Activated naive CD4-positive, alpha-beta T cell treated with anti-CD3 and anti-CD28 coated beads for 36 hours (primary cell): Measurements from ENCODE around the gene MAGEF1. TPM values are rescaled to one million over a fixed set of nuclear protein-coding genes. Genes with fewer than 3 reads are reported as not detected.

Source experiments
- CTCF ChIA-PET: fragments of 350-600 bp; sonication (Branson Sonifier 250); formaldehyde crosslinking; loops from one replicate; lab custom pipeline; 2021; ENCODE audit warnings: antibody characterized with exemption; lab: Charles Lee
- DNase-seq: peaks from one replicate; pipeline ENCODE4 v3.0.0-alpha.2; 2020
- H3K27ac Mint-ChIP-seq: one replicate; pipeline ENCODE4 v1.8.0; 2021; ENCODE audit warnings: mild to moderate bottlenecking, mixed read lengths
- H3K27me3 Mint-ChIP-seq: one replicate; pipeline ENCODE4 v1.8.0; 2021; ENCODE audit warnings: low read depth, mixed read lengths
- H3K36me3 Mint-ChIP-seq: one replicate; pipeline ENCODE4 v1.8.0; 2021; ENCODE audit warnings: low read depth, mixed read lengths
- H3K4me1 Mint-ChIP-seq: one replicate; pipeline ENCODE4 v1.8.0; 2021; ENCODE audit warnings: low read depth, mixed read lengths
- H3K4me3 Mint-ChIP-seq: one replicate; pipeline ENCODE4 v1.8.0; 2021; ENCODE audit warnings: mild to moderate bottlenecking, moderate library complexity, mixed read lengths
- H3K9me3 Mint-ChIP-seq: one replicate; pipeline ENCODE4 v1.8.0; 2021; ENCODE audit warnings: mixed read lengths
- intact Hi-C: fragments of 100-400 bp; cut with micrococcal nuclease; formaldehyde crosslinking; loops from one replicate; pipeline ENCODE4 v1.15.1; 2023
- total RNA-seq, 2 experiments: library from RNA; stranded (reverse); gene quantifications; one replicate each; pipeline ENCODE4 v1.2.3, GENCODE V29; 2021

Gene MAGEF1
- total RNA-seq, 2 experiments from 2014 or later: 17.4 to 18.1 TPM

DNA sequence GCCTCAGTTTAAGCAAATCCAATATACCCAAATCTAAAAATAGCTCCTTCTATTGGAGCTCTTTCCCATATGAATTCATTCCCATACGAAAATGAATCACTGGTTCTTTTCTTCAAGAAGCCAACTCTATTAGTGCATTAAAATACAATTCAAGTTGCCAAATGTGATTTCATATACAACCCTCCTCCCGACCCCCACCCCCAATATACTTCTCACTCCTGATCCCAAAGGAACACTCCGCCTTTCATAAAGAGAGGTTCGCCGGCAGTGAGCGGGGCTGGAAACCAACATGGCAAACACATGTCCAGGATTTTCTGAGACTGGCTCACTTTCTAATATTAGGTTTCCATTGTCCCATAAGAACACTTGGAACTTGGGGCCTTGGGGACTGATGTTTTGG is 48.5 kb downstream of the MAGEF1 start:
- no peaks in the 10 kb centered on the region for H3K9me3 Mint-ChIP-seq
- no peaks in the 10 kb centered on the region for H3K36me3 Mint-ChIP-seq
- H3K4me3 Mint-ChIP-seq: no peak overlapping the region
- intact Hi-C loops: no loop called here
- DNase-seq: no peak
- H3K4me1 Mint-ChIP-seq: no peaks in the 10 kb centered on the region
- no peaks in the 10 kb centered on the region for H3K27me3 Mint-ChIP-seq
- CTCF ChIA-PET: no interaction called here
- H3K27ac Mint-ChIP-seq: no peak overlapping the region

DNA sequence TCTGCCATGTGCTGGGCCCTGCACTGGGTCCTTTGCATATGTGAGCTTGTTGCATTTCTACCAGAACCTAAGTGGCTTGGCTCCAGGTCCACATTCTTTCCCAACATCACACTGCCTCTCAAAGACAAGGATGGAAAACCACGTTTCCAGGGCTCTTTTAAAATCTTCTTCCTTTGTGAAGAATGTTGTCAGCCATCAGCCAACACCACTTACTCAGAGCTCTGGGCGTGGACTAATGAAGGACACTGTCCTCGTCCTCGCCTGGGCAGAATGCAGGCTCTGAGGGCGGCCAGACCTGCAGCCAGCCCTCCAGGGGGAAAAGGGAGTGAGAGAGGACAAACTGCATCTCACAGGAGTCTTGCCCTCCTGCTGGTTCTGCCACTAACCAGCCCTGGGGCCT is 49.7 kb downstream of the MAGEF1 start:
- H3K9me3 Mint-ChIP-seq: no peaks in the 10 kb centered on the region
- no peak overlapping the region for H3K4me3 Mint-ChIP-seq
- CTCF ChIA-PET: no interaction called here

DNA sequence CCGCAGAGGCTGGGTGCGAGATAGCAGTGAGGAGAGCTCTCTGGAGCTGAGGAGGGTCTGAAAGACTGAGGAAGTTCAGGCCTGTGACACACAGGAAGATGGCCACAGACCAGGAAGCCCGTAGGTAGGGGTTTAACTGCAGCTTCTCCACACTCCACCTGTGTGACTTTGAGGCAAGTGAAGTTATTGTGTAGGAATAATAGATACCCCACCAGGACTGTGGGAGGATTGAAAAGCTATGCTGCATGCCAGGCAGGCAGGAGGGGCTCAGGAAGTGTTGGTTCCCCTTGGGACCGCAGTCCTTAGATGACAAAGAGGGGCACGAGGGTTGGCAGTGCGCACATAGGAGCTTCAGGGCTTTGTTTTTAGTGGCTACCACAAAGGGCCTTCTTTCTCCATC is 50.9 kb downstream of the MAGEF1 start:
- Mint-ChIP-seq H3K9me3 (no peaks in the 10 kb centered on the region), H3K4me3 (no peak overlapping the region), H3K27ac (no peak overlapping the region), H3K4me1 (no peaks in the 10 kb centered on the region), H3K27me3 (no peaks in the 10 kb centered on the region), H3K36me3 (no peaks in the 10 kb centered on the region)
- intact Hi-C loops: no loop called here
- CTCF ChIA-PET: interaction anchor here (0.6 kb wide), 1 partner anchor 142 kb away, joined by 3 read pairs; no protein-coding TSS in a partner anchor
- DNase-seq: no peak

More for the DNA sequence above, 49.7 kb downstream of the MAGEF1 start:
- H3K27me3 Mint-ChIP-seq: no peaks in the 10 kb centered on the region
- no peak overlapping the region for H3K27ac Mint-ChIP-seq
- H3K4me1 Mint-ChIP-seq: no peaks in the 10 kb centered on the region
- DNase-seq: no peak
- H3K36me3 Mint-ChIP-seq: no peaks in the 10 kb centered on the region
- intact Hi-C loops: no loop called here

Other genes with a start within 250 kb of the MAGEF1 start
- not detected for gene EPHB3, start 150.3 kb downstream of the MAGEF1 start, total RNA-seq
- 10 to 100 TPM; 32.7 to 33.7 TPM for gene VPS8, start 100.1 kb upstream of the MAGEF1 start, total RNA-seq